HepG2 (cell line): ENCODE measurements around the gene STKLD1. TPM values are rescaled to one million over a fixed set of nuclear protein-coding genes. Genes with fewer than 3 reads are reported as not detected.

Experiments used
- ELF1 ChIP-seq: sonication (generic); formaldehyde crosslinking; IDR thresholded peaks from 2 replicates; pipeline ENCODE4 v1.4.0; 2020; ENCODE audit warnings: missing genetic modification reagents
- ETV5 ChIP-seq: IDR thresholded peaks from 2 replicates; pipeline ENCODE4 v1.6.1; 2018; ENCODE audit warnings: missing biosample characterization, missing genetic modification reagents, inconsistent platforms, borderline replicate concordance
- FOXK2 ChIP-seq: fragments of 450-650 bp; IDR thresholded peaks from 2 replicates; pipeline ENCODE4 v1.6.1; 2016
- GABPA ChIP-seq, 2 experiments: IDR thresholded peaks; 2 replicates each; pipeline ENCODE4 v1.6.1; 2011 to 2016; ENCODE audit warnings: low read depth in 2 of 2, low read length in 1 of 2, missing biosample characterization in 1 of 2, missing genetic modification characterization in 1 of 2
- HNRNPLL ChIP-seq: fragments of 200-400 bp; formaldehyde crosslinking; IDR thresholded peaks from 2 replicates; pipeline ENCODE4 v1.6.1; 2017; ENCODE audit warnings: mild to moderate bottlenecking, low read depth, low read length; ENCODE audit not compliant: poor library complexity, severe bottlenecking
- KDM1A ChIP-seq: IDR thresholded peaks from 2 replicates; pipeline ENCODE4 v1.6.1; 2016; ENCODE audit warnings: missing compliant biosample characterization
- LCORL ChIP-seq, 2 experiments: fragments of 450-650 bp in 1 of 2; sonication (generic) in 1 of 2; formaldehyde crosslinking in 1 of 2; IDR thresholded peaks; 2 replicates each; pipeline versions ENCODE4 v1.5.0 to v1.6.1; 2017 to 2020; ENCODE audit warnings: antibody characterized with exemption in 1 of 2, missing genetic modification reagents in 1 of 2
- MEIS2 ChIP-seq: sonication (generic); formaldehyde crosslinking; IDR thresholded peaks from 2 replicates; pipeline ENCODE4 v1.9.0; 2021; ENCODE audit warnings: mild to moderate bottlenecking, missing genetic modification reagents
- PITX1 ChIP-seq: sonication (generic); formaldehyde crosslinking; IDR thresholded peaks from 2 replicates; pipeline ENCODE4 v1.5.1; 2020; ENCODE audit warnings: mild to moderate bottlenecking, missing genetic modification reagents
- SALL2 ChIP-seq: sonication (generic); formaldehyde crosslinking; IDR thresholded peaks from 2 replicates; pipeline ENCODE4 v1.8.1; 2023; ENCODE audit warnings: mild to moderate bottlenecking, missing genetic modification reagents, inconsistent platforms
- SIN3A ChIP-seq: IDR thresholded peaks from 2 replicates; pipeline ENCODE4 v1.6.1; 2011; ENCODE audit warnings: low read depth, mild to moderate bottlenecking, control low read depth, low read length, borderline replicate concordance
- SKI ChIP-seq: fragments of 450-650 bp; IDR thresholded peaks from one replicate; pipeline ENCODE4 v1.6.1; 2018; ENCODE audit warnings: mild to moderate bottlenecking; ENCODE audit not compliant: partially characterized antibody
- SPEN ChIP-seq: sonication (generic); formaldehyde crosslinking; IDR thresholded peaks from 2 replicates; pipeline ENCODE4 v1.5.1; 2020; ENCODE audit warnings: low read depth, mild to moderate bottlenecking, missing genetic modification reagents
- TCF7L2 ChIP-seq: IDR thresholded peaks from 2 replicates; pipeline ENCODE4 v1.6.1; 2011; ENCODE audit warnings: mild to moderate bottlenecking, low read depth, low read length, moderate library complexity
- TSC22D2 ChIP-seq: sonication (generic); formaldehyde crosslinking; IDR thresholded peaks from 2 replicates; pipeline ENCODE4 v1.5.1; 2020; ENCODE audit warnings: missing genetic modification reagents, mild to moderate bottlenecking, borderline replicate concordance
- ZFX ChIP-seq: sonication (generic); formaldehyde crosslinking; IDR thresholded peaks from 2 replicates; pipeline ENCODE4 v1.4.0; 2020; ENCODE audit warnings: mild to moderate bottlenecking, low read depth, missing genetic modification reagents, moderate library complexity
- ZNF205 ChIP-seq: IDR thresholded peaks from 2 replicates; pipeline ENCODE4 v1.6.1; 2018; ENCODE audit warnings: missing biosample characterization, missing genetic modification reagents
- ZNF256 ChIP-seq: sonication (generic); formaldehyde crosslinking; conservative IDR thresholded peaks from 2 replicates; pipeline ENCODE4 v1.4.0; 2020; ENCODE audit warnings: missing genetic modification reagents
- ZNF607 ChIP-seq: sonication (generic); formaldehyde crosslinking; IDR thresholded peaks from 2 replicates; pipeline ENCODE4 v1.5.1; 2020; ENCODE audit warnings: missing genetic modification reagents, mild to moderate bottlenecking, borderline replicate concordance
- ZNF766 ChIP-seq: sonication (generic); formaldehyde crosslinking; IDR thresholded peaks from 2 replicates; pipeline ENCODE4 v1.5.0; 2020; ENCODE audit warnings: missing genetic modification reagents, borderline replicate concordance
- ZNF816 ChIP-seq: sonication (generic); formaldehyde crosslinking; IDR thresholded peaks from 2 replicates; pipeline ENCODE4 v1.8.0; 2022; ENCODE audit warnings: missing genetic modification reagents, mild to moderate bottlenecking, borderline replicate concordance
- polyA plus RNA-seq, 8 experiments: library from polyadenylated mRNA; depleted of rRNA in 3 of 8; stranded (reverse) in 7 of 8; unstranded in 1 of 8; fragments of >200 nt; fragmentation: Illumina TruSeq in 4 of 8; extraction: Trizol in 4 of 8; gene quantifications; 2 replicates each; pipeline versions ENCODE4 v1.2.1 to v1.2.3, GENCODE V29; 2011 to 2016; ENCODE audit warnings: low read depth in 4 of 8, missing spikeins in 1 of 8, mixed read lengths in 1 of 8; ENCODE audit not compliant: insufficient read depth in 1 of 8
- total RNA-seq, 5 experiments: library from RNA; depleted of rRNA; stranded (reverse); fragments of >200 nt; fragmentation: Illumina TruSeq; extraction: Trizol; gene quantifications; 2 replicates each; pipeline ENCODE4 v1.2.3, GENCODE V29; 2016; ENCODE audit warnings: low read depth in 1 of 5
- TF ChIP-seq, protein P1 (sequence below): sonication (generic); formaldehyde crosslinking; IDR thresholded peaks from 2 replicates; pipeline ENCODE4 v1.5.0; 2020; ENCODE audit warnings: missing genetic modification reagents
- TF ChIP-seq, protein P2 (sequence below): sonication (generic); formaldehyde crosslinking; IDR thresholded peaks from 2 replicates; pipeline ENCODE4 v1.8.0; 2023; ENCODE audit warnings: mild to moderate bottlenecking, missing genetic modification reagents
- TF ChIP-seq, protein P3 (sequence below): IDR thresholded peaks from 2 replicates; pipeline ENCODE4 v1.6.1; 2016; ENCODE audit warnings: low read depth, borderline replicate concordance
- TF ChIP-seq, protein P4 (sequence below): sonication (generic); IDR thresholded peaks from 2 replicates; pipeline ENCODE4 v1.6.1; 2016; ENCODE audit warnings: low read depth, borderline replicate concordance
- TF ChIP-seq, protein P5 (sequence below): sonication (generic); formaldehyde crosslinking; IDR thresholded peaks from 2 replicates; pipeline ENCODE4 v1.4.0; 2020; ENCODE audit warnings: missing genetic modification reagents

Gene STKLD1
- total and polyA plus RNA-seq, 2 of the 13 experiments (the other 11 are each of a cell fraction or from before 2014, with no cell fraction given), result 1.5 to 2.2 TPM

DNA sequence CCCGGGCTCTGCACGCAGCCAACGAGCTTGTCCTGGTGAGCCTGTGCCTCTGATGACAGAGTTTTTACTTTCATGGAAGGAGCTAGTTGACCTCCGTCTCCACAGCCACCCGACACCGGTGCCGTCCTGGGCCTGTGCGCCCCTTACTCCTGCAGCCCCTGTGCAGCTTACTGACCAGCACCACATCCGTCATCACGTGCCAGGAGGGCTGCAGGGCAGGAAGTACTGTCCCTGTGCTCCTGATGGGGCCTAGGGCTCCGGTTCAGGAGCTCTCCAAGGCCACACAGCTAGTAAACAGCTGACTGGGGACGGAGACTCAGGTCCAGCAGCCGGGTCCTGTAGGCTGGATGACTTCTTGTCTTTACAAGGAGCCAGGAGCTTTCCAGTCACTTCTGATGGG, 10.2 kb downstream of the STKLD1 start (continued):
- TF ChIP-seq SIN3A (no peak; the same call in 1 of the 2 replicates), ZNF766 (CRISPR knock-in tag) (peak; percentile 54; the same call in 1 of the 2 replicates), ZFX (CRISPR knock-in tag) (peak; percentile 93), SKI (no peak), SPEN (0 out of 2 replicates have a peak, but pooled peaks have one; percentile 32), ZNF607 (CRISPR knock-in tag) (0 out of 2 replicates have a peak, but pooled peaks have one; percentile 25), ETV5 (CRISPR knock-in tag) (peak; percentile 79), PITX1 (CRISPR knock-in tag) (no peak), TSC22D2 (CRISPR knock-in tag) (no peak), KDM1A (CRISPR knock-in tag) (no peak), ZNF205 (no peak), LCORL (IDR thresholded peaks at IDR 0.05) (no peak), LCORL (CRISPR knock-in tag; IDR thresholded peaks at IDR 0.05) (peak; percentile 64; the same call in 1 of the 2 replicates), ZNF256 (no peak), HNRNPLL (no peak), GABPA (IDR thresholded peaks at IDR 0.05; ENCODE audit: low read depth, low read length) (no peak), GABPA (CRISPR knock-in tag; IDR thresholded peaks at IDR 0.05; ENCODE audit: low read depth) (peak; percentile 71), SALL2 (CRISPR knock-in tag) (0 out of 2 replicates have a peak, but pooled peaks have one; percentile 40), TCF7L2 (no peak), MEIS2 (CRISPR knock-in tag) (no peak), FOXK2 (no peak), ZNF816 (CRISPR knock-in tag) (no peak), ELF1 (peak; percentile 73)
- TF ChIP-seq, protein P1, sequence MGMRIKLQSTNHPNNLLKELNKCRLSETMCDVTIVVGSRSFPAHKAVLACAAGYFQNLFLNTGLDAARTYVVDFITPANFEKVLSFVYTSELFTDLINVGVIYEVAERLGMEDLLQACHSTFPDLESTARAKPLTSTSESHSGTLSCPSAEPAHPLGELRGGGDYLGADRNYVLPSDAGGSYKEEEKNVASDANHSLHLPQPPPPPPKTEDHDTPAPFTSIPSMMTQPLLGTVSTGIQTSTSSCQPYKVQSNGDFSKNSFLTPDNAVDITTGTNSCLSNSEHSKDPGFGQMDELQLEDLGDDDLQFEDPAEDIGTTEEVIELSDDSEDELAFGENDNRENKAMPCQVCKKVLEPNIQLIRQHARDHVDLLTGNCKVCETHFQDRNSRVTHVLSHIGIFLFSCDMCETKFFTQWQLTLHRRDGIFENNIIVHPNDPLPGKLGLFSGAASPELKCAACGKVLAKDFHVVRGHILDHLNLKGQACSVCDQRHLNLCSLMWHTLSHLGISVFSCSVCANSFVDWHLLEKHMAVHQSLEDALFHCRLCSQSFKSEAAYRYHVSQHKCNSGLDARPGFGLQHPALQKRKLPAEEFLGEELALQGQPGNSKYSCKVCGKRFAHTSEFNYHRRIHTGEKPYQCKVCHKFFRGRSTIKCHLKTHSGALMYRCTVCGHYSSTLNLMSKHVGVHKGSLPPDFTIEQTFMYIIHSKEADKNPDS (CRISPR knock-in tag), result no peak
- TF ChIP-seq, protein P2, sequence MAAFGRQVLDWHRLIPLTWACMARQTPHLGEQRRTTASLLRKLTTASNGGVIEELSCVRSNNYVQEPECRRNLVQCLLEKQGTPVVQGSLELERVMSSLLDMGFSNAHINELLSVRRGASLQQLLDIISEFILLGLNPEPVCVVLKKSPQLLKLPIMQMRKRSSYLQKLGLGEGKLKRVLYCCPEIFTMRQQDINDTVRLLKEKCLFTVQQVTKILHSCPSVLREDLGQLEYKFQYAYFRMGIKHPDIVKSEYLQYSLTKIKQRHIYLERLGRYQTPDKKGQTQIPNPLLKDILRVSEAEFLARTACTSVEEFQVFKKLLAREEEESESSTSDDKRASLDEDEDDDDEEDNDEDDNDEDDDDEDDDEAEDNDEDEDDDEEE (CRISPR knock-in tag), result 0 out of 2 replicates have a peak, but pooled peaks have one; percentile 47
- TF ChIP-seq, protein P3, sequence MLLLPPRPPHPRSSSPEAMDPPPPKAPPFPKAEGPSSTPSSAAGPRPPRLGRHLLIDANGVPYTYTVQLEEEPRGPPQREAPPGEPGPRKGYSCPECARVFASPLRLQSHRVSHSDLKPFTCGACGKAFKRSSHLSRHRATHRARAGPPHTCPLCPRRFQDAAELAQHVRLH (CRISPR knock-in tag), result peak; percentile 72; the same call in 1 of the 2 replicates
- TF ChIP-seq, protein P4, sequence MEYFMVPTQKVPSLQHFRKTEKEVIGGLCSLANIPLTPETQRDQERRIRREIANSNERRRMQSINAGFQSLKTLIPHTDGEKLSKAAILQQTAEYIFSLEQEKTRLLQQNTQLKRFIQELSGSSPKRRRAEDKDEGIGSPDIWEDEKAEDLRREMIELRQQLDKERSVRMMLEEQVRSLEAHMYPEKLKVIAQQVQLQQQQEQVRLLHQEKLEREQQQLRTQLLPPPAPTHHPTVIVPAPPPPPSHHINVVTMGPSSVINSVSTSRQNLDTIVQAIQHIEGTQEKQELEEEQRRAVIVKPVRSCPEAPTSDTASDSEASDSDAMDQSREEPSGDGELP, result peak; percentile 96
- TF ChIP-seq, protein P5, sequence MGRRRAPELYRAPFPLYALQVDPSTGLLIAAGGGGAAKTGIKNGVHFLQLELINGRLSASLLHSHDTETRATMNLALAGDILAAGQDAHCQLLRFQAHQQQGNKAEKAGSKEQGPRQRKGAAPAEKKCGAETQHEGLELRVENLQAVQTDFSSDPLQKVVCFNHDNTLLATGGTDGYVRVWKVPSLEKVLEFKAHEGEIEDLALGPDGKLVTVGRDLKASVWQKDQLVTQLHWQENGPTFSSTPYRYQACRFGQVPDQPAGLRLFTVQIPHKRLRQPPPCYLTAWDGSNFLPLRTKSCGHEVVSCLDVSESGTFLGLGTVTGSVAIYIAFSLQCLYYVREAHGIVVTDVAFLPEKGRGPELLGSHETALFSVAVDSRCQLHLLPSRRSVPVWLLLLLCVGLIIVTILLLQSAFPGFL (CRISPR knock-in tag), result no peak
